M059J (cell line): ENCODE data around the gene FAM193B. TPM values are rescaled to one million over a fixed set of nuclear protein-coding genes. Genes with fewer than 3 reads are reported as not detected.

Experiments
- DNase-seq: peaks from one replicate; pipeline ENCODE4 v3.0.0-alpha.2; 2012; ENCODE audit warnings: low read depth
- total RNA-seq: library from RNA; depleted of rRNA; stranded (reverse); fragments of >200 nt; shearing (Covaris generic); gene quantifications from 2 replicates; pipeline ENCODE4 v1.2.3, GENCODE V29; 2014; rRNA removed

Gene FAM193B
- 5.9 and 10.6 TPM in 2 replicates for total RNA-seq

- DNase-seq: peak; percentile 86
Measured at GRCh38 chr5:177554474-177555111, at the start of gene FAM193B. Gene FAM193B, minus strand, starts transcription at chr5:177554563. Its CDS starts 105 bp downstream, at chr5:177554458.

- DNase-seq: no peak
Measured at GRCh38 chr5:177604116-177604521, 49.8 kb upstream of the FAM193B start.

- DNase-seq: no peak
Measured at GRCh38 chr5:177603631-177604030, 49.3 kb upstream of the FAM193B start.

- DNase-seq: no peak
Measured at GRCh38 chr5:177602458-177602830, 48.1 kb upstream of the FAM193B start.

- peak; percentile 20 for DNase-seq
Measured at GRCh38 chr5:177601577-177602457, 47.5 kb upstream of the FAM193B start.

- no peak for DNase-seq
Measured at GRCh38 chr5:177601126-177601525, 46.8 kb upstream of the FAM193B start.

GRCh38 chr5:177600508-177601018 is 46.2 kb upstream of the FAM193B start:
- no peak for DNase-seq

GRCh38 chr5:177599731-177600507 is 45.6 kb upstream of the FAM193B start, which contains the start of gene B4GALT7:
Gene B4GALT7, plus strand, starts transcription at chr5:177600132. Its CDS starts 79 bp downstream, at chr5:177600211.
- DNase-seq: peak; percentile 71

- DNase-seq: no peak
Measured at GRCh38 chr5:177598477-177598876, 44.1 kb upstream of the FAM193B start.

GRCh38 chr5:177596775-177597238 is 42.4 kb upstream of the FAM193B start:
- DNase-seq: no peak

- peak; percentile 32 for DNase-seq
Measured at GRCh38 chr5:177595991-177596774, 41.8 kb upstream of the FAM193B start.

- no peak for DNase-seq
Measured at GRCh38 chr5:177595026-177595585, 40.7 kb upstream of the FAM193B start.

- DNase-seq: no peak
Measured at GRCh38 chr5:177594071-177594470, 39.7 kb upstream of the FAM193B start.

- DNase-seq: no peak
Measured at GRCh38 chr5:177593511-177593910, 39.1 kb upstream of the FAM193B start.

- DNase-seq: no peak
Measured at GRCh38 chr5:177592905-177593304, 38.5 kb upstream of the FAM193B start.

GRCh38 chr5:177592010-177592834 is 37.9 kb upstream of the FAM193B start, which contains the start of gene TMED9:
Gene TMED9, plus strand, starts transcription at chr5:177592203. Its CDS starts 12 bp downstream, at chr5:177592215.
- peak; percentile 80 for DNase-seq

GRCh38 chr5:177591690-177592009 is 37.3 kb upstream of the FAM193B start:
- DNase-seq: no peak

- no peak for DNase-seq
Measured at GRCh38 chr5:177590406-177590805, 36.0 kb upstream of the FAM193B start.

GRCh38 chr5:177588413-177588909 is 34.1 kb upstream of the FAM193B start:
- DNase-seq: no peak

- no peak for DNase-seq
Measured at GRCh38 chr5:177578316-177578715, 24.0 kb upstream of the FAM193B start.
